H9 (cell line): Measurements from ENCODE around the gene NFASC. TPM values are rescaled to one million over a fixed set of nuclear protein-coding genes. Genes with fewer than 3 reads are reported as not detected.

Experiments
- DNase-seq: peaks from one replicate; pipeline ENCODE4 v3.0.0-alpha.2; 2017
- H2AFZ ChIP-seq: one replicate; pipeline ENCODE4 v1.6.1; 2013; ENCODE audit warnings: mild to moderate bottlenecking, low read length, control low read depth, moderate library complexity
- H2AK5ac ChIP-seq: 2 replicates; pipeline ENCODE4 v1.6.1; 2013; ENCODE audit warnings: low read length, control low read depth, mixed read lengths; ENCODE audit not compliant: insufficient read length
- H2BK120ac ChIP-seq: one replicate; pipeline ENCODE4 v1.6.1; 2013; ENCODE audit warnings: low read depth, mild to moderate bottlenecking, low read length, control low read depth, inconsistent platforms; ENCODE audit not compliant: poor library complexity, severe bottlenecking
- H2BK12ac ChIP-seq: 2 replicates; pipeline ENCODE4 v1.6.1; 2013; ENCODE audit warnings: low read length, control low read depth, mixed read lengths, low read depth; ENCODE audit not compliant: insufficient read length
- H2BK15ac ChIP-seq: 2 replicates; pipeline ENCODE4 v1.6.1; 2013; ENCODE audit warnings: low read depth, low read length, control low read depth
- H2BK20ac ChIP-seq: one replicate; pipeline ENCODE4 v1.6.1; 2013; ENCODE audit warnings: low read depth, mild to moderate bottlenecking, low read length, control low read depth, inconsistent platforms; ENCODE audit not compliant: poor library complexity, severe bottlenecking
- H2BK5ac ChIP-seq: 2 replicates; pipeline ENCODE4 v1.6.1; 2013; ENCODE audit warnings: low read length, control low read depth, mixed read lengths; ENCODE audit not compliant: insufficient read length
- H3K14ac ChIP-seq: 2 replicates; pipeline ENCODE4 v1.6.1; 2013; ENCODE audit warnings: low read length, control low read depth; ENCODE audit not compliant: insufficient read depth
- H3K18ac ChIP-seq: 2 replicates; pipeline ENCODE4 v1.6.1; 2013; ENCODE audit warnings: low read depth, mild to moderate bottlenecking, mixed read lengths, low read length, control low read depth; ENCODE audit not compliant: insufficient read length
- H3K23ac ChIP-seq: 2 replicates; pipeline ENCODE4 v1.6.1; 2013; ENCODE audit warnings: low read length, control low read depth, mixed read lengths, low read depth; ENCODE audit not compliant: insufficient read length
- H3K23me2 ChIP-seq: 2 replicates; pipeline ENCODE4 v1.6.1; 2013; ENCODE audit warnings: low read depth, mild to moderate bottlenecking, mixed read lengths, low read length, control low read depth; ENCODE audit not compliant: insufficient read length, poor library complexity, severe bottlenecking
- H3K27ac ChIP-seq: 2 replicates; pipeline ENCODE4 v1.5.1; 2013; ENCODE audit warnings: low read length, control low read depth, mixed read lengths, low read depth; ENCODE audit not compliant: insufficient read length
- H3K27me3 ChIP-seq: 2 replicates; pipeline ENCODE4 v1.6.1; 2013; ENCODE audit warnings: low read length, control low read depth, inconsistent platforms; ENCODE audit not compliant: insufficient read depth
- H3K4ac ChIP-seq: 2 replicates; pipeline ENCODE4 v1.6.1; 2013; ENCODE audit warnings: low read depth, mild to moderate bottlenecking, control low read depth, inconsistent platforms, low read length, moderate library complexity
- H3K4me1 ChIP-seq: 2 replicates; pipeline ENCODE4 v1.6.1; 2013; ENCODE audit warnings: low read length, control low read depth, inconsistent platforms; ENCODE audit not compliant: insufficient read depth
- H3K4me2 ChIP-seq: 2 replicates; pipeline ENCODE4 v1.6.1; 2013; ENCODE audit warnings: low read length, control low read depth, mixed read lengths; ENCODE audit not compliant: insufficient read length, insufficient read depth
- H3K56ac ChIP-seq: 2 replicates; pipeline ENCODE4 v1.6.1; 2013; ENCODE audit warnings: low read depth, mild to moderate bottlenecking, mixed read lengths, low read length, control low read depth; ENCODE audit not compliant: insufficient read length
- H3K79me1 ChIP-seq: 2 replicates; pipeline ENCODE4 v1.6.1; 2013; ENCODE audit warnings: low read depth, mild to moderate bottlenecking, moderate library complexity, low read length, control low read depth, inconsistent platforms; ENCODE audit not compliant: insufficient read depth, poor library complexity, severe bottlenecking
- H3K79me2 ChIP-seq: 2 replicates; pipeline ENCODE4 v1.6.1; 2013; ENCODE audit warnings: low read length, control low read depth, inconsistent platforms; ENCODE audit not compliant: insufficient read depth
- H3K9ac ChIP-seq: 2 replicates; pipeline ENCODE4 v1.6.1; 2013; ENCODE audit warnings: low read length, control low read depth, mixed read lengths; ENCODE audit not compliant: insufficient read length; ENCODE audit errors: extremely low read depth
- H3K9me3 ChIP-seq: one replicate; pipeline ENCODE4 v1.6.1; 2013; ENCODE audit warnings: low read depth, low read length, inconsistent platforms; ENCODE audit not compliant: control insufficient read depth
- H3T11ph ChIP-seq: one replicate; pipeline ENCODE4 v1.6.1; 2013; ENCODE audit warnings: mild to moderate bottlenecking, low read length, control low read depth, inconsistent platforms
- H4K20me1 ChIP-seq: one replicate; pipeline ENCODE4 v1.6.1; 2013; ENCODE audit not compliant: control insufficient read depth, insufficient read length, insufficient read depth
- H4K5ac ChIP-seq: 2 replicates; pipeline ENCODE4 v1.6.1; 2013; ENCODE audit warnings: low read depth, mild to moderate bottlenecking, mixed read lengths, low read length, control low read depth; ENCODE audit not compliant: insufficient read length
- H4K8ac ChIP-seq: replicated peaks from 2 replicates; pipeline ENCODE4 v1.6.1; 2013; ENCODE audit warnings: low read length, control low read depth, mixed read lengths, low read depth; ENCODE audit not compliant: insufficient read length
- H4K91ac ChIP-seq: 2 replicates; pipeline ENCODE4 v1.6.1; 2013; ENCODE audit warnings: low read depth, mild to moderate bottlenecking, moderate library complexity, mixed read lengths, low read length, control low read depth; ENCODE audit not compliant: insufficient read length
- H3K27ac Mint-ChIP-seq, 3 experiments: 2 replicates in 2 of 3; 3 replicates in 1 of 3; pipeline ENCODE4 v1.8.0; 2020 to 2021; ENCODE audit warnings: mixed read lengths in 3 of 3, mild to moderate bottlenecking in 1 of 3, moderate library complexity in 1 of 3
- H3K27me3 Mint-ChIP-seq: 2 replicates; pipeline ENCODE4 v1.8.0; 2021; ENCODE audit warnings: low read depth, mild to moderate bottlenecking, moderate library complexity, mixed read lengths
- H3K36me3 Mint-ChIP-seq, 3 experiments: 2 replicates in 2 of 3; 3 replicates in 1 of 3; pipeline ENCODE4 v1.8.0; 2020 to 2021; ENCODE audit warnings: low read depth in 3 of 3, mixed read lengths in 3 of 3; ENCODE audit not compliant: insufficient read depth in 1 of 3
- H3K4me1 Mint-ChIP-seq, 2 experiments: 2 replicates each; pipeline ENCODE4 v1.8.0; 2020; ENCODE audit warnings: mixed read lengths in 2 of 2
- H3K4me3 Mint-ChIP-seq, 2 experiments: 2 replicates in 1 of 2; 3 replicates in 1 of 2; pipeline ENCODE4 v1.8.0; 2020 to 2021; ENCODE audit warnings: mild to moderate bottlenecking in 2 of 2, mixed read lengths in 2 of 2, moderate library complexity in 1 of 2
- H3K9me3 Mint-ChIP-seq, 2 experiments: 2 replicates in 1 of 2; 3 replicates in 1 of 2; pipeline ENCODE4 v1.8.0; 2020; ENCODE audit warnings: mild to moderate bottlenecking in 2 of 2, mixed read lengths in 2 of 2, moderate library complexity in 1 of 2
- CTCF ChIP-seq: fragments of 200-600 bp; sonication (generic); conservative IDR thresholded peaks from 3 replicates; pipeline ENCODE4 v1.8.0; 2021; ENCODE audit warnings: antibody characterized with exemption, mild to moderate bottlenecking
- WGBS: extraction: QIAGEN DNeasy Blood & Tissue Kit; methylation state at CpG from one replicate; pipeline ENCODE4 v1.1.7; 2013; ENCODE audit warnings: missing lambda C conversion rate, low lambda C conversion rate, mixed read lengths; ENCODE audit not compliant: insufficient read length; ENCODE audit errors: extremely low coverage; 5-methylcytosine and 5-hydroxymethylcytosine counted together
- total RNA-seq: library from RNA; stranded (reverse); gene quantifications from 2 replicates; pipeline ENCODE4 v1.2.1, GENCODE V29; 2021

The NFASC gene
- total RNA-seq, 1 experiment from 2014 or later: 5.0 TPM

GRCh38 chr1:205038132-205038786, 167.6 kb downstream of the NFASC start:
- Mint-ChIP-seq H3K36me3 (no peaks in the 10 kb centered on the region), H3K4me1 (peaks cover 0 to 6% of the 10 kb centered on the region in 2 experiments; a peak in 2 of 4 replicates), H3K4me3 (no peak overlapping the region), H3K27me3 (peaks cover 55% of the 10 kb centered on the region), H3K27ac (no peak overlapping the region), H3K9me3 (no peaks in the 10 kb centered on the region)
- no peak overlapping the region for H3K4ac ChIP-seq
- no peak overlapping the region for H3K56ac ChIP-seq
- no CpG with 5 or more reads among the region's 6 CpGs for WGBS
- H4K20me1 ChIP-seq: no peaks in the 10 kb centered on the region
- no peak overlapping the region for H3K23ac ChIP-seq
- no peaks in the 10 kb centered on the region for H3K9me3 ChIP-seq
- DNase-seq: no peak
- H2BK5ac ChIP-seq: no peak overlapping the region
- no peak overlapping the region for H2BK20ac ChIP-seq
- H4K5ac ChIP-seq: no peak overlapping the region
- H3K9ac ChIP-seq: no peak overlapping the region
- no peaks in the 10 kb centered on the region; the same call in 1 of the 2 replicates for H3K27me3 ChIP-seq
- H2AK5ac ChIP-seq: no peak overlapping the region
- no peak overlapping the region for H2BK15ac ChIP-seq
- no peak overlapping the region for H3K4me2 ChIP-seq
- H3K27ac ChIP-seq: no peak overlapping the region
- H3K23me2 ChIP-seq: no peaks in the 10 kb centered on the region
- no peak overlapping the region for H3K18ac ChIP-seq
- H3T11ph ChIP-seq: no peak overlapping the region
- H3K79me2 ChIP-seq: no peaks in the 10 kb centered on the region
- H3K4me1 ChIP-seq: no peaks in the 10 kb centered on the region
- TF ChIP-seq CTCF: no peak
- H2AFZ ChIP-seq: no peak overlapping the region
- H2BK120ac ChIP-seq: no peak overlapping the region
- no peak overlapping the region for H2BK12ac ChIP-seq
- no peak overlapping the region for H4K8ac ChIP-seq
- H3K14ac ChIP-seq: no peak overlapping the region
- H4K91ac ChIP-seq: no peak overlapping the region
- no peaks in the 10 kb centered on the region for H3K79me1 ChIP-seq
